GM18502 (cell line): Measurements from ENCODE around the gene TSPAN7.

Experiments
- ATAC-seq: cut with Tn5 transposase; IDR thresholded peaks from one replicate; pipeline ENCODE4 v1.9.1; 2021; ENCODE audit warnings: mild to moderate bottlenecking; ENCODE audit not compliant: unreplicated experiment, poor library complexity

The TSPAN7 gene

DNA sequence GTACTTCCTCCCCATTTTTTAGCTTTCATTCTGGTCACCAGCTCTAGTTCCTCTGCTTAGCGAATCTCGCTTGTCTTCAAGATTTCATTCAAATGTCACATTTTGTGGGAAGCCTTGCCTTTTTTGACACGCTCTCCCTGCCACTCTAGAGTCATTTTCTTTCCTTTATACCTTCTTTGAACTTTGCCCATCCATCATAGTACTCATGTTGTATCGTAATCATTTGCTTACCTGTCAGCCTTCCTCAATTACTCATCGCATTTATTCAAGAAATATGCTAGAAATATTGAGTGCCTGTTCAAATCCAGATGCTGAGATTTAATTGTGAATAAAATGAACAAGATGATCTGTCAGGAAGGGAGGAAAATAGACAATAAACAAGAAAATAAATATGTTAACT lies 21.8 kb downstream of the TSPAN7 start:
- no peak for ATAC-seq

DNA sequence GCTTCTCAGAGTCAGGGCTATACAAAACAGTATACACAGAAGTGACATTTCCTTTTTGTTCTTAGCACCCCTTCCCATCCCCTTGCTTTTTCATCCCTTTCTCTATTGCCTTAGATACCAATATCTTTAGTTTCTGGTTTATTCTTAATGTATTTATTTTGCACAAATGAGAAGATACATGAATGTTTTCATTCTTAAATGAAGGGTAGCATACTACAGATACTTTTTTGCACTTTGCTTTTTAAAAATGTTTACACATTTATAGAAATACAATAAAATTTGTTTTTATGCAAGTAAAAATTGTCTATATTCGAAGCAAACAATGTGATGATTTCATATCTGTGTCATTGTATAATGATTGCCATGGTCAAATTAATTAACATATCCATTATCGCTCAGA lies 33.1 kb downstream of the TSPAN7 start:
- ATAC-seq, result no peak

DNA sequence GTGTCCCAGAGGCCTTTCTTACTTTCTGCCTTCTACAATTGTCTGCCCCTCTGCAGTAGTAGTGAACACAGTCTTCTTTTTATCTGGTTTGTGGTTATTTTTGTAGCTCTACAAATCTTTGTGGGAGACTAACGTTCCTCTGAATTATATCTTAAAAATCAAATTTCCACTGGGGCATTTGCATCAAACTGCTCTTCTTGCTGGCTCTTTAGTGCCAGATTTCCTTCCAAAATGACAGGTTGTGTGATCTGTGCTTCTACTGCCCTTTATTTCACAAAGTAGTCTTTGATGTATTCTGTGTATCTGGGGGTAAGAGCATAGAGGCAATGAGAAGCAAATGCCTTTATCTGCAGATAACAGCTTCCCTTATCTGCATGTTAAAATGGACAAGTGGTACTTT lies 34.5 kb downstream of the TSPAN7 start:
- ATAC-seq, result no peak

DNA sequence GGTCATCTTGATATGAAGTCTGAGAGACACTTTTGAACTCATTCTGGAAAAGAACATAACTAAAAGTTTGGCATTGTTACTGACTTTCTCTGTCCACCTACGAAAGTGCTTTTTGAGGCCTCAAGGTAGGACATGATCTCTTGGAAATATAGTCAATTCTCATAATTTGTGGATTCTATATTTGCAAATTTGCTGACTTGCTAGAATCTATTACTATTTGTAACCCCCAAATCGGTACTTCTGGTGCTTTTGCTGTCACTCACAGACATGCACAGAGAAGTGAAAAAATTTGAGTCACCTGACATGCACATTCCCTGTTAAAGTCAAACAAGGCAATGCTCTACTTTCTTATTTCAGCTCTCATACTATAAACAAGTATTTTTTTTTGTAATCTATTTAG lies 35.6 kb downstream of the TSPAN7 start:
- no peak for ATAC-seq

DNA sequence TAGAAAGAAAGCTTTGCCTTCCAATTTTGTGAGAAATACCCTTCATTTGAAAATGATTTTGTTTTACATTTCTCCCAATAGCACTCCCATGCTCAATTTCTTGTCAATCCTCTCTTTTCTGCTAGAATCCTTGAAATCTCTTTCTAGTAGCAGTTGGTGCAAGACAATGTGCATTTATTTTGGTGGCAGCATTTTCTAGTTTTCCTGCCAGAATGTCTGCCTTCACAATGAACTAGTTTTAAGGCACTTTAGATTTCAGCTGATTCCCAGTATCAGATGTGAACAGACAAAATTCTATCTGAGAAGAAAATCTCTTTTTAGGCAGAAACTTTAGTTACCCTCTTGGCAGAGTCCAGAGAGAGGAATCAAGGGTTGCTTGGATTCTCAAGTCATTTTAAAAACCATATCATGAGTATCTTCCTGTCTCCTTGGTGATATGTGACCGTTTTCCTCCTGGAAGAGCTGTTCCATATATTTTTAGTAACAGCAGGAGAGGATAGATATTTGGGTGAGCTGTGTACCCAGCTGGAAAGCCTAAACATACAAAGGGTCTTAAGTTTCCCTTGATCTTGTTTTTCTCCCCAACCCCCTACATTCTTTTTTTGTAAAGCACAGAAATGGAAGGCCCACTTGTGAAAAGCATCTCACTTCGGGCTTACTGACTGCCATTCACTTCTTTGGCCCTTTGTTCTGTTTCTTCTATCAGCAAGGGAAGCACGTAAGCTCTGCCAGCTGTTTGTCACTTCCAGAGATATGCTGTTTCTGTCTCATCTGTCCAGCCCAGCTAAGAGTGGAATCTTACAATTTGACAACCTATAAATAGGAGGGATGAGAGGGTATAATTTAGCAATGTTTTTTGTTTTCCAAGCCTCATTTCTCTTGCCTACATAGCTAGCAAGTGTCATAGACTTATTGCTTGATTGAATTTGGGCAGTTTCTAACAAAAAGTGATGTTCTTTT lies 38.7 kb downstream of the TSPAN7 start:
- ATAC-seq, result no peak

DNA sequence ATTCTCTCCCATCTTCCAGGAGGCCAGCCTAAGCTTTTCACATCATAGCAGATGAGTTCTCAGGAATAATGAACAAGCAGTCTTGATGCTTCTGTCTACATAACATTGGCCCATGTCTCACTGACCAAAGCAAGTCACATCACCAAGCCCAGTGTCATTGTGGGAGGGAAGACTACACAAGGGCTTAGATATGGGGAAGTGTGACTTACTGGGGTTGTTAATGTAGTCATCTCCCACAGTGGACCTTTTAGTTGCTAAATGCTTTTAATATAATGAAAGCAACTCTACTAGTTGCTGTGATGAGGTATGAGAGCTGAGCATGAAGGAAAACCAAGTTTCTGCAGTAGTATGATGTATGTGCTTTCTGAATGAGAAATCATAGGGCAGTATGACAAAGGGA lies 40.5 kb downstream of the TSPAN7 start:
- ATAC-seq, result no peak

DNA sequence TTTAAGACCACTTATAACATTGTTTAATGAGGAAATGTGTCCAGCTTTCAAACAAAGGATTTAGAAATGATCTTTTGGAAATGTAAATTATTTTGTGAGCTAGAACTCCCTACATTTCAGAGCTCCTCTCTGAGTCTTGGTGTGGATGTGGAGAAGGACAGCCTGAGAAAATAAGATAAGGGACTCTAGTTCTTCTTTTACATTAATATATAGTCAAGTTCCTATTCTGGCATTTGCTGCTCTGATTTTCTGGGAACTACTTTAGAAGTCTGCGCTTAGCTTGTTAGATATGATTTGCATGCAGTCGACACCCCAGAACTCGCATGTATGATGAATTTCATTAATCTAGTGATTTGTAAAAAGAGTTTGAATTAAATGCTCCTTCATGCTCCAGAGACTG lies 45.5 kb downstream of the TSPAN7 start:
- no peak for ATAC-seq

DNA sequence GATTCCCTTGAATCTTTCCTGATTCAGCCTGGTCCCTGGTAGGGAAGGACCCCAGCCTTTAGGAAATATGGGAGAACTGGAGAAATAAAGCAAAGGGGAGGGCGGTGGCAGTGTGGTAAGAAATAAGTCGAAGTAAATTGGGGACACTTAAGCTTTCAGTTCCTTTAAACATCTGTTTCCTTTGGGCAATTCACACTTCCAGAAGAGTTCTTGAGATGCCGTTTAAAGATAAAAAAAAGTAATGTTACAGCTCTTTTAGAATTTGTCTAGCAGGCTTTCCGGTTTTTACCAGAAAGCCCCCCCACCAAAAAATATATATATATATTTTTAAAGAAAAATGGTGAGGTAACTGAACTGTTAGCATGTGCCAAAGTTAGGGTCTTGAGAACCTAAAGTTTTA lies 46.6 kb downstream of the TSPAN7 start:
- no peak for ATAC-seq

DNA sequence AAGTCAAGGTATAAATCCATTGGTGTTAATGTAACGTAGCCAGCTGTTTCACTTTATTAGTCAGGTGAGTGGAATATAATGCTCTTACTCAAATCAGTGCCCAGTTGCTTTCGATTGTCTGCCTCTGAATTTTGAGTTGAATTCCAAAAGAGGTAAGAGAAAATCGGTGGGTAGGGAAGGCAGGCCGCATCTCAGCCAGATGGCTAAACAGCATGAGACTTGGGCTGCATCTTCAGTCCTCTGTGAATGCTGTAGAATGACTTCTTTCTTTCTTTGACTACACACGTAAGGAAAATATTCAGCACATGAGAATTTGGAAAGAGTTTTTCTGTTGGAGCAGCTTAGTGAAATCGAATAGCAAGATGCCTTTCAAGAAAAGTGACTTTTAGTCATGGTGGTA lies 49.5 kb downstream of the TSPAN7 start:
- ATAC-seq, result no peak

DNA sequence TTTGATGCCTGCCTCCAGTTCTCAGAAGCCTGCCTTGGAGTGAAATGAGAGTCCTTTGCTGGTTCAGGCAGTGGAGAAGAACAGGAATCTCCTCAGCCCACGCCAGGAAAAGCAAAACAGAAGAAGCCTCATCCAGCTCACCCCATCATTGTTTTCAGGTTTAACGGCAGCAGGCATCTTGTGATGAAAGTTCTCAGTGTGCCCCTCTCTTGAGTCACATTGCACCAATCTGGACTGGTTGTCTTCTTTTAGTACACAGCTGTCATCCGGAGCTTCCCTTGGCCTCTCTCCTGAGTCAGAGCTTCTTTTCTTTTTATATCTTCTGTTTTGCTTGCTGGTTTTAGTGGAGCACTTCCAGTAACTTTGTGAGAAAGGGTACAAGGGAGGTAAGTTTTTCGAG lies 50.9 kb downstream of the TSPAN7 start:
- no peak for ATAC-seq

DNA sequence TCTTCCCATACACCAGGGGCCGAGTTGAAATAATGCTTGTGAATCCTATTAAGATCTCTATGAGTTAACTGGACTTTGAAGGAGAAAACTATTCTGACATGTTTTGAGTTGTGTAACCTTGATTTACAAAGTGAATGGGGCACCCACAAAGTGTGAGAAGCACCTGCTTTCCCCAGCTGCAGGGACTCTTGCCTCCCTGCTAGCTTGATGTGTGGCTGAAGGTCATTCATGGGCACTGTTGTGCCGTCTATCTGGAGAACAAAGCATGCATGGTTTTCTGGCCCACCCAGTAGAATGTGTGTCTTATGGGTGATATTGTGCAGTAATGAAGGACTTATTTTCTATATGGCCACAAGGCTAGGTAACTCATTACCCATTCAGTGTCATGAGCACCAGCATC lies 53.1 kb downstream of the TSPAN7 start:
- no peak for ATAC-seq

DNA sequence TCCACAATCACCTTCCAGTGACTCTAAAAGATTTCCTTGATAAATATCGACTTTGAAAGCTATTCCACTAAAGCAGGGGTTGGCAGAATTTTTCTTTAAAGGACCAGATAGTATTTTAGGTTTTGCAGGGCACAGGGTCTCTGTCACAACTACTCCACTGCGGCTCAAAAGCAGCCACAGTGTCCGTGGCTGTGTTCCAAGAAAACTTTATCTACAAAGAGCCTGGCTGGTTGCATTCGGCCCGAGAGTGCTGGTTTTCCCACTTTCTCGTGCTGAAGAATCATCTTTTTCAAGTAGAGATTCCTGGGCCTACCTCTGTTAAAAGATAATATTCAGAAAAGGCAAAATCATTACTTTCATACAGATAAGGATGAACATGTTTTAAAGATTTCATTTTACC lies 55.6 kb downstream of the TSPAN7 start:
- no peak for ATAC-seq

DNA sequence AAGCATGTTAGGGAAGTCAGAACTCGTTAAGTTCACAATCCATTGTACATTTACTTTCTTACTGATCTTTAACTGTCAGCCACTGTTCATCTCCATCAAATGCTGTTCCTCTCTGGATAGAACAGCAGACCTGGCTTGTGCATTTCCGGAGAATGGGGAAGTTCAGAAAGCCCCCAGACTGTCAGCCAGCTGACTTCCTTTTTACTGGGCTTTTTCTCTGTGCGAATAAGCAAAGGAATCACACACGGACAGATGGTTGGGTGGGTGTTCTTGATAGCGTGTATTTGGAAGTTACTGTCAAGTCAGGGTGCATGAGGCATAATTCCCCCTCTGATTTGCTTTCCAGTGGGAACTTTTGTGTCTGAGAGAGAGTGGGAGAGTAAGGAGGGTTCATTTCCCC lies 56.8 kb downstream of the TSPAN7 start:
- no peak for ATAC-seq

DNA sequence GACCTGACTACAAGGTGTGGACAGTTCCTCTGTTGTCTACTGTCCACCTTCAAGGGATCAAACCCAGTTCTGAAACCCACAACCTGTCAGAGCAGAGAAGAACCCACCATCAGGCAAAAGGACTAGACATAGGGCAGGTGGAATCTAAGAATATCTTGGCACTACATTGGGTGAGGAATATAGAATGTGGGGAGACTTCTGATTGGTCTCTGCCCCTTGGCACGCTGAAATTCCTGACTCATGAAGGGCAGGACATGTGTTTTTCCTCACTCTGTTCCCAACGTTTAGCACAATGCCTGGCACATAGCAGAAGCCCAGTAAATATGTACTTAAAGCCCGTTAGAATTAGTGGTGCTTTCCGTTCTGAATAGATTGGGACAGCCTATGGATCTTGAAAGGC lies 59.3 kb downstream of the TSPAN7 start:
- no peak for ATAC-seq

DNA sequence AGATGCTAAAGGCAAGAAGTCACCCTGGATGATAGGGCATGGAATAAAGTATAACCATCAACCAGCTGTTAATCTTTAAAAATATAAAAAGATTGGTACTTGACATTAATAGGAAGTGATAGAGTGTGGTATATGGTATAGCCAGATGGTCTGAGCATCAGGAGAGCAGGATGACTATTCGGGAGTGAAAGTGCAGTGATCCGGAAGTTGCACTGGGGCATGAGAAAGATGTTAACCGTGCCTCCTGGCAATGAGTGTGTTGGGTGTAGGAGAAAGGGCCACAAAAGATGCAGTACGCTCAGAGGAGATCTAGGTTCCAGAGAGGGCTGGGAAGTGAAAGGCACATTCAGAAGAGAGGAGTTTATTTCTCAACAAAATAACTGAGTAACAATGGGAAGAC lies 65.0 kb downstream of the TSPAN7 start:
- no peak for ATAC-seq

DNA sequence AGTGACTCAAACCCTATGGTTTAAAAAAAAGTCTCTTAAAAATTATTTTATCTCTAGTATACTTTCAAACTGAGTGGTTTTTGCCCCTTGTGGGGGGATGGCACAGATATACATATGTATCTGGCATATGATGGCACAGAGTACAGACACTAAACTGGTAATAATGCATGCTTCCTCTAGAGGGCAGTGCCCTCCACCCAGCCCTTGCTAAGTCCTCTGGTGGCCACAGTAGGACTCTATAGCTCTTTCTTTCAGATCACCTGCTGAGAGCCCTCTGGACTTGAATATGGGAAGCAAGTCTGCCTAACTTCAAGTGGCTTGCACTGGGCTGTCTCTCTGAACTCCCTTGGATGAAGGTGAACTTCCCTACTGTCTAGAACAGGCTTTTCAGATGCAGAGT lies 66.3 kb downstream of the TSPAN7 start:
- peak; percentile 96 for ATAC-seq

DNA sequence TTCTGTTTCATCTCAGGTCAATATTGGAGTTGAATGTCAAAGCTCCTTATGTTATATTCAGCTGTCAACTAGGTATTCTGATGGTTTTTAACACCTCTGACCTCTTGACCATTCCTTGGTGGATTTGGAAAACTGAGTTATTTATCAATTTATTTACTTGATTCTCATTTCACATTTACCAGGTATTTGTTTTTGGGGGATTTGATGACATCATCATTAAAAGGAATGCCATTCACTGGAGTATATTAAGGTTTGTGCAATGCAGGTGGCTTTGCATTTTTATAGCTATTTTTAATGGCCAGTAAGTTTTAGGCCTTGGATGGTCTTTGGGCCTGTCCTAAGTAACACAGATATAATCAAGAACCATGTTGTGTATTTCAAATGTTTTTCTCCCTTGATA lies 67.2 kb downstream of the TSPAN7 start:
- ATAC-seq, result no peak

DNA sequence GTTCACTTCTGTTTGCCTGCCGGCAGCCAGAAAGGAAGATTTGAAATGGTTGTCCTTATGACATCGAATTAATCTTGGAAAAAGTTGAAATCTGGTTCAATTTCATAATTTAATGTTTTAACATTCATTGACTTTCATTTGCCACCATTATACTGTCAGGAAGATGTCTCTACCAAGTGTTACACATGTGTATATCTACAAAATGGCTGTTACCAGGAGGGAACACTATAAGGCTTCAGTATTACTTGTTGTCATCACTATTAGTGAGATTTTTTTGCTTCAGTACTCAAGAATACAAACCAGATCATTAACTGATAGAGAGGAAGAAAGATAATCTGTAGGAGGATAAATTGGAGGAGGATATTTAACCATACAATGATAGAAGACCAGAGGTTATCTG lies 71.2 kb downstream of the TSPAN7 start:
- ATAC-seq, result no peak

DNA sequence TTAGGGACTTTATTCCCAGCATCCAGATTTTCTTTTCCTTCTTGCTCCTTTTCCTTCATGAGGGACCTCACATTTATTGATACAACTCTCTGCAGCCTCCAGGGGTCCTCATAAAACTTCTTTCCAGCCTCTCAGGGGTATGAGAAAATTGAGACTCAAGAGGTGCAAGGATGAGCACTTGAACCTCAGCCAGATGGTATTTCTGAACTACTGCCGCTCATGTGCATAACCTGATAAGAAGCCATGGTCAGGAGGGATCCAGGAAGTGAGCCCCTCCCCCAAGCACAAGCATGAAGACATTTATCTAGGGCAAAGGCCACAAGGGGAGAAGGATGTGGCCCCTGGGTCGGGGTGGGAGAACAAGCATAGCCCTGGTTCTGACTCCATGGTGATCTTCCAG lies 73.3 kb downstream of the TSPAN7 start:
- ATAC-seq, result no peak

DNA sequence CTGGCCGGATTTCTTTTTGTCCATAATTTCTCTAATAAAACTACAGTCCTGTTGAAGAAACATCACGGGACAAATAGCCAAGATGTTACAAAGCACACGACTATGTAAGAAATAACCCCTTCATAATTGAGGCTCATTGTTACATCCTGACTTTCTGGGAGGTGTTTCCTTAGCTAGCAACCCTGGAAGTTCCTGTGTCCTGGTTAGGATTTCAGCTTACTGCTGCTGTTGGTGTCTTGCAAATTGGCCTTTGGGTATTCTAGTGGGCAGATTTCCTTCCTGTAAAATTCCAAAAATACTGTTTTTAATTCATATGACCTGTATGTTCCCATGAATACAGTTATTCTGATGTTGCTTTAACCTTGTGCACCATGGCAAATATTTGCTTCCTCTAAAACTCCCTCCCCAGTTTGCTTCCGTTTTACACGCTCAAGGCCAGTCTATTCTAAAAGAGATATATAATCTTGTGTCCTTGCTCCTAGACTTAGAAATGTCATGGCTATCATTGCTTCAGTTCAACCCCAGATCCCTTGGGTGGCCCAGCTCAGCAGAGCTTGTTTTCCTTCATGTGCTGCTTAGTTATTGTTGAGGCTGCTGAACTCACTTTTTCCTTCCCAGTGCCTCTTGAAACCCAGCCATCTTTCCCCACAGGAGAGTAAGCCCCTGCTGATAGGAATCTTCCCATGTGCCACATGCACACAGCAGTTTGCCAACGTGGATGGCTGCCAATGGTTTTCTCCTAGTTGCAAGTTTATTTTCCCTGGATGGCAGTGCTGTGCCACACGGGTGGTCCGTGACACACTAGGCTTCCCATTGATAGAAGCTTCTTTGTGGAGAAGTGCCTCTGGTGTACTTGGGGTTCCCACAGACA lies 75.8 kb downstream of the TSPAN7 start:
- ATAC-seq, result no peak

DNA sequence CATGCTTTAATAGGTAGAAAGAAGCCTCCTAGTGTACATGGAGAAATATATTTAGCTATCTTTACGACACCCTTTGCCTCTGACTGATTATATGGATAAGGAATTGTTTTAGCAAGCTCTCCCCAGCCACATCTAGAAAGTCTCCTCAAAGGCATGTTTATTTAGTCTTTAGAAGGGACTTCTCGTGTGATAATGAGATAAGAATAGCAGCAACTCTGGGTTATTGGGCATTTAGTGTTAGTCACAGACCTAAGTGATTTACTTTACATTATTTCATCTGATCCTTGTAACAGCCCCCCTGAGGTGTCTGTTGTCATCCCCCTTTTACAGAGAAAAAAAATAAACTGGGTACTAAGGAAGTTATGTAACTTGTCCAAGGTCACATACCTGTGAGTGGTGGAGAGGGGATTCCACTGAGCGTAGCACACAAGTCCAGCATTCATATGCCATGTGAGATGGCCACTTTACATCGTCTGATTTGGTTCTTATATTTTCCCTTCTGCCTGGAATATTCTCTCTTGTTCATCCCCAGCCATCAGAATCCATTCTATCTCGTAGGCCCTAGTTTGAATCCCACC lies 77.7 kb downstream of the TSPAN7 start:
- ATAC-seq, result no peak
